ENCODE results near the gene ROGDI.

ROGDI gene

DNA sequence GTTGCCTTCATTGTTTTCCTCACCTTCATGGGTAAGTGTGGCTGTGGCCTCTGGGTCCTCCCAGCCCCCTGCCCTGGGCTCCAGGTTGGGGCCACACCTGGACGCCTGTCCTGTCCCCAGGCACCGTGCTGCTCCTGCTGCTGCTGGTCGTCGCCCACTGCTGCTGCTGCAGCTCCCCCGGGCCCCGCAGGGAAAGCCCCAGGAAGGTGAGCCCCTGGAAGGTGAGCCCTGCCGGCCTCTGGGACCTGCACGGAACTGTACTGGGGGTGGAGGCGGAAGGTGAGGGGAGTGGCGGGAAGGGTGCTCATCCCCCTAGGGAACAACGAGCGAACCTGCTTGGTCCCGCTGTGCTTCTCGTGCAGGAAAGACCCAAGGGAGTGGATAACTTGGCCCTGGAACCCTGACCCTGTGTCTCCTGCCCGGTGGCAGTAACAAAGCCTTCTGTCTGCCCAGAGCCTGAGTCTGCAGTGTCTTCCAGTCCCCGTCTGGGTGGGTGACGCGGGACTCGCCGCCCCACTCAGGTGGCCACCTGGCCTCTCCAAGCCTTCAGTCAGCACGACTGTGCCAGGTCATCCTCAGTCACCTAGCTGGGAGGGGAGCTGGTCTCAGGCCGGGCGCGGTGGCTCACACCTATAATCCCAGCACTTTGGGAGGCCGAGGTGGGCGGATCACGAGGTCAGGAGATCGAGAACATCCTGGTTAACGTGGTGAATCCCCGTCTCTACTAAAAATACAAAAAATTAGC, 6.4 kb downstream of the ROGDI start:
- no peak overlapping the region for H3K9ac ChIP-seq (ENCODE audit: low read length)
- H3K9me3 ChIP-seq (ENCODE audit: control insufficient read depth, low read length): no peaks in the 10 kb centered on the region
- H2BK5ac ChIP-seq (ENCODE audit: low read depth, low read length, poor library complexity, severe bottlenecking): no peak overlapping the region
- no peak overlapping the region for H2AK5ac ChIP-seq (ENCODE audit: low read length, severe bottlenecking)
- 89% methylated on average over 30 of the region's 30 CpGs for WGBS
- H2BK12ac ChIP-seq (ENCODE audit: low read length in 2 of 2): no peak overlapping the region
- H3K18ac ChIP-seq (ENCODE audit: low read depth in 1 of 2, low read length in 2 of 2): no peak overlapping the region
- H2BK15ac ChIP-seq (ENCODE audit: low read depth, poor library complexity, severe bottlenecking): no peak overlapping the region
- peaks cover 14 to 57% of the 10 kb centered on the region in 2 experiments for H3K36me3 ChIP-seq (ENCODE audit: control insufficient read depth in 1 of 2, insufficient read depth in 2 of 2, low read depth in 1 of 2, low read length in 2 of 2)
- no peak overlapping the region for H2BK120ac ChIP-seq (ENCODE audit: low read depth, low read length)
- no peaks in the 10 kb centered on the region for H3K27me3 ChIP-seq (ENCODE audit: control insufficient read depth in 1 of 2, insufficient read depth in 1 of 2, low read length in 2 of 2)
- H4K91ac ChIP-seq (ENCODE audit: low read length): no peak overlapping the region
- H3K27ac ChIP-seq (ENCODE audit: low read length, poor library complexity, severe bottlenecking): no peak overlapping the region
- H3K4me3 ChIP-seq (ENCODE audit: insufficient read depth in 1 of 2, low read depth in 1 of 2, low read length in 2 of 2): no peak overlapping the region
- peaks cover 5% of the 10 kb centered on the region for H3K4me1 ChIP-seq (ENCODE audit: control insufficient read depth, insufficient read depth, low read depth, low read length)
- no peak overlapping the region for H4K8ac ChIP-seq (ENCODE audit: low read length)
- peaks cover 4% of the 10 kb centered on the region for H3K79me1 ChIP-seq (replicated peaks; ENCODE audit: low read length, poor library complexity, severe bottlenecking)
- DNase-seq: no peak
- no peak overlapping the region for H3K23ac ChIP-seq (ENCODE audit: low read length in 2 of 2)
- no peak overlapping the region for H3K14ac ChIP-seq (ENCODE audit: low read length in 2 of 2)
- no peak overlapping the region for H3K4me2 ChIP-seq (ENCODE audit: low read length, poor library complexity, severe bottlenecking)
- no peak overlapping the region for H2AFZ ChIP-seq (ENCODE audit: low read depth, low read length)
- no peak overlapping the region for H3K4ac ChIP-seq (ENCODE audit: low read depth in 1 of 2, low read length in 2 of 2)

DNA sequence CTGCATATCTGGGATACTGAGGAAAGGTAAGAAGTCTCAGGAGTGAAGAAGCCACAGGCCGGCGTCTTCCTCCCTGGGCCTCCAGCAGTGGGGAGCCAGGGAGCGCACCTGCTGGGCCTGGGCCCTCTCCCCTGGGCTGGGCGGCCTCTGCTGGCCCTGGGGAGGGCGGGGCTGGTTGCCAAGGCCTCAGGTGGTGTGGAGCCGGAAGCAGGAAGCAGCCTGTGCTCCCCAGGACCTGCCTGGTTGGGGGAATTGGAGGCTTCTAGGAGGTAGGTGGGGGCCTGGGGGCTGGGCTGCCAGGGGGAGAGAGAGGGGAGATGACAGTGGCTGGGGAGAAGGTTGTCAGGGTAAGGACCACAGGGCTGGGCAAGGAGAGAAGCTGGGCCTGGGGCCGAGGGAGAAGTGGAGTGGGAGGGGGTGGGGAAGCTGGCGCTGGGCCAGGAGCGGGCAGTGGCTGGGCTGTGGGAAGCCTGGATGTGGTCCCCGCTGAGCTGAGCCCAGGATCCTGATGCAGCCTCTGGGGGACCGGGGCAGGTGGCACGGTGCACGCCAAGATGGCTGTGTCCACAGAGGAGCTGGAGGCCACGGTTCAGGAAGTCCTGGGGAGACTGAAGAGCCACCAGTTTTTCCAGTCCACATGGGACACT, 7.1 kb downstream of the ROGDI start, which contains the start of gene SMIM22:
SMIM22 (plus strand) TSS at position 189 of the 647 bp plus-strand sequence; CDS start at position 555, 366 bp downstream.
- Histone ChIP-seq H3K18ac (ENCODE audit: low read depth in 1 of 2, low read length in 2 of 2) (no peak within 1 kb of the TSS), H3K9me3 (ENCODE audit: control insufficient read depth, low read length) (no peaks in the 10 kb centered on the region)

DNA sequence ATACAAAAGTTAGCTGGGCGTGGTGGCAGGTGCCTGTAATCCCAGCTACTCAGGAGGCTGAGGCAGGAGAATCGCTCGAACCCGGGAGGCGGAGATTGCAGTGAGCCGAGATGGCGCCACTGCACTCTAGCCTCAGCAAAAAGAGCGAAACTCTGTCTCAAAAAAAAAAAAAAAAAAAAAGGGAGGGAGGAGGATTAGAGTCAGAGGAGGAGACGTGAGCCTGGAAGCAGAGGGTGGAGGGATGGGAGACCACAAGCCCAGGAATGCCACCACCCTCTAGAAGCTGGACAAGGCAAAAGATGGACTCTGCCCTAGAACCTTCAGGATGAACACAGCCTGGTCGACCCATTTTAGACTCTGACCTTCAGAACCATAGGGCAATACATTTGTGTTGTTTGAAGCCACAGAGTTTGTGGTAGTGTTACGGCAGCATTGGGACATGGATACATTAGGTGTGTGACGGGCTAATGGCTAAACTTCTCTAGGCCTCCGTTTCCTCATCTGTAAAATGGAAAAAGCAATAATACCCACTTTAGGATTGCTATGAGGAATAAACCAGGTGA, 9.4 kb downstream of the ROGDI start:
- H4K91ac ChIP-seq (ENCODE audit: low read length): no peak overlapping the region
- H3K18ac ChIP-seq (ENCODE audit: low read depth in 1 of 2, low read length in 2 of 2): no peak overlapping the region
- no peak overlapping the region for H2BK15ac ChIP-seq (ENCODE audit: low read depth, poor library complexity, severe bottlenecking)
- H3K14ac ChIP-seq (ENCODE audit: low read length in 2 of 2): no peak overlapping the region
- H3K27me3 ChIP-seq (ENCODE audit: control insufficient read depth in 1 of 2, insufficient read depth in 1 of 2, low read length in 2 of 2): peaks cover 0 to 18% of the 10 kb centered on the region in 2 experiments
- H2BK120ac ChIP-seq (ENCODE audit: low read depth, low read length): no peak overlapping the region
- WGBS: 82% methylated on average over 13 of the region's 13 CpGs
- no peak for DNase-seq
- no peak overlapping the region for H4K8ac ChIP-seq (ENCODE audit: low read length)
- no peak overlapping the region for H3K9ac ChIP-seq (ENCODE audit: low read length)
- H2AFZ ChIP-seq (ENCODE audit: low read depth, low read length): no peak overlapping the region
- H3K27ac ChIP-seq (ENCODE audit: low read length, poor library complexity, severe bottlenecking): no peak overlapping the region
- H3K9me3 ChIP-seq (ENCODE audit: control insufficient read depth, low read length): no peaks in the 10 kb centered on the region
- peaks cover 5% of the 10 kb centered on the region for H3K4me1 ChIP-seq (ENCODE audit: control insufficient read depth, insufficient read depth, low read depth, low read length)
- no peak overlapping the region for H2BK12ac ChIP-seq (ENCODE audit: low read length in 2 of 2)
- no peak overlapping the region for H2AK5ac ChIP-seq (ENCODE audit: low read length, severe bottlenecking)
- no peak overlapping the region for H3K4ac ChIP-seq (ENCODE audit: low read depth in 1 of 2, low read length in 2 of 2)
- no peaks in the 10 kb centered on the region for H3K79me1 ChIP-seq (replicated peaks; ENCODE audit: low read length, poor library complexity, severe bottlenecking)
- H3K36me3 ChIP-seq (ENCODE audit: control insufficient read depth in 1 of 2, insufficient read depth in 2 of 2, low read depth in 1 of 2, low read length in 2 of 2): peaks cover under 1 to 28% of the 10 kb centered on the region in 2 experiments
- H2BK5ac ChIP-seq (ENCODE audit: low read depth, low read length, poor library complexity, severe bottlenecking): no peak overlapping the region
- no peak overlapping the region for H3K23ac ChIP-seq (ENCODE audit: low read length in 2 of 2)
- no peak overlapping the region for H3K4me2 ChIP-seq (ENCODE audit: low read length, poor library complexity, severe bottlenecking)
- no peak overlapping the region for H3K4me3 ChIP-seq (ENCODE audit: insufficient read depth in 1 of 2, low read depth in 1 of 2, low read length in 2 of 2)

More for the DNA sequence above, 7.1 kb downstream of the ROGDI start, which contains the start of gene SMIM22:
- Histone ChIP-seq H3K27me3 (ENCODE audit: control insufficient read depth in 1 of 2, insufficient read depth in 1 of 2, low read length in 2 of 2) (peaks cover 0 to under 1% of the 10 kb centered on the region in 2 experiments), H3K4ac (ENCODE audit: low read depth in 1 of 2, low read length in 2 of 2) (no peak within 1 kb of the TSS), H2BK120ac (ENCODE audit: low read depth, low read length) (no peak within 1 kb of the TSS), H2AFZ (ENCODE audit: low read depth, low read length) (no peak within 1 kb of the TSS), H2AK5ac (ENCODE audit: low read length, severe bottlenecking) (no peak within 1 kb of the TSS), H3K4me1 (ENCODE audit: control insufficient read depth, insufficient read depth, low read depth, low read length) (peaks cover 4% of the 10 kb centered on the region), H3K36me3 (ENCODE audit: control insufficient read depth in 1 of 2, insufficient read depth in 2 of 2, low read depth in 1 of 2, low read length in 2 of 2) (peaks cover 14 to 50% of the 10 kb centered on the region in 2 experiments), H2BK5ac (ENCODE audit: low read depth, low read length, poor library complexity, severe bottlenecking) (no peak within 1 kb of the TSS), H3K4me2 (ENCODE audit: low read length, poor library complexity, severe bottlenecking) (no peak within 1 kb of the TSS), H4K8ac (ENCODE audit: low read length) (peak within 1 kb of the TSS; percentile 19), H3K23ac (ENCODE audit: low read length in 2 of 2) (no peak within 1 kb of the TSS), H3K27ac (ENCODE audit: low read length, poor library complexity, severe bottlenecking) (no peak within 1 kb of the TSS), H4K91ac (ENCODE audit: low read length) (no peak within 1 kb of the TSS), H3K14ac (ENCODE audit: low read length in 2 of 2) (no peak within 1 kb of the TSS), H3K4me3 (ENCODE audit: insufficient read depth in 1 of 2, low read depth in 1 of 2, low read length in 2 of 2) (no peak within 1 kb of the TSS), H3K79me1 (replicated peaks; ENCODE audit: low read length, poor library complexity, severe bottlenecking) (no peaks in the 10 kb centered on the region), H2BK15ac (ENCODE audit: low read depth, poor library complexity, severe bottlenecking) (no peak within 1 kb of the TSS), H2BK12ac (ENCODE audit: low read length in 2 of 2) (no peak within 1 kb of the TSS), H3K9ac (ENCODE audit: low read length) (no peak within 1 kb of the TSS)
- no peak for DNase-seq
- WGBS: 90% methylated on average over 14 of the region's 14 CpGs

DNA sequence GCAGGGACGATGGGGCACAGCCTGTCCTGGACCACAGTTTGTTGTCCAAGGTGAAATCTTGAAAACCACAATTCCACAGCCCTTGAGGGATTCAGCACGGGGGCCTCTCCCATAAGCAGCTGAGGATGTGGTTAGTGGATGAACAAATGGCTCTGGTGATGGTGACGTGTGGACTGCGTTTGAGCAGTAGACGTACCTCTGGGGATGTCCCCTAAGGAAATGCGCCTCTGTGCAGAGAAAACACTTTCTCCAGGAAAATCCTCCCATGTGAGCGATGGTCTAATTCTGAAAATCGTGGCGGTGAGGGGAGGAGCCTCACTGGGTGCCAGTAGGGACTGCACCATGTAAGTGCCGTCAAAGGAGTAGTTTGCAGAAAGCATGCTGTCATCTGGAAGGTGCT, 11.6 kb downstream of the ROGDI start:
- DNase-seq: no peak
- H2AFZ ChIP-seq (ENCODE audit: low read depth, low read length): no peak overlapping the region
- no peak overlapping the region for H2BK12ac ChIP-seq (ENCODE audit: low read length in 2 of 2)
- H3K18ac ChIP-seq (ENCODE audit: low read depth in 1 of 2, low read length in 2 of 2): no peak overlapping the region
- H3K36me3 ChIP-seq (ENCODE audit: control insufficient read depth in 1 of 2, insufficient read depth in 2 of 2, low read depth in 1 of 2, low read length in 2 of 2): peaks cover 0 to 9% of the 10 kb centered on the region in 2 experiments
- no peak overlapping the region for H2BK120ac ChIP-seq (ENCODE audit: low read depth, low read length)
- H3K14ac ChIP-seq (ENCODE audit: low read length in 2 of 2): no peak overlapping the region
- H3K27me3 ChIP-seq (ENCODE audit: control insufficient read depth in 1 of 2, insufficient read depth in 1 of 2, low read length in 2 of 2): peaks cover 0 to 21% of the 10 kb centered on the region in 2 experiments
- 87% methylated on average over 10 of the region's 10 CpGs for WGBS
- no peaks in the 10 kb centered on the region for H3K79me1 ChIP-seq (replicated peaks; ENCODE audit: low read length, poor library complexity, severe bottlenecking)
- H3K27ac ChIP-seq (ENCODE audit: low read length, poor library complexity, severe bottlenecking): no peak overlapping the region
- no peak overlapping the region for H2BK5ac ChIP-seq (ENCODE audit: low read depth, low read length, poor library complexity, severe bottlenecking)
- H4K91ac ChIP-seq (ENCODE audit: low read length): no peak overlapping the region
- H3K23ac ChIP-seq (ENCODE audit: low read length in 2 of 2): no peak overlapping the region
- no peak overlapping the region for H3K9ac ChIP-seq (ENCODE audit: low read length)
- H2AK5ac ChIP-seq (ENCODE audit: low read length, severe bottlenecking): no peak overlapping the region
- H3K4me3 ChIP-seq (ENCODE audit: insufficient read depth in 1 of 2, low read depth in 1 of 2, low read length in 2 of 2): no peak overlapping the region
- H3K4me1 ChIP-seq (ENCODE audit: control insufficient read depth, insufficient read depth, low read depth, low read length): peaks cover 6% of the 10 kb centered on the region
- no peak overlapping the region for H2BK15ac ChIP-seq (ENCODE audit: low read depth, poor library complexity, severe bottlenecking)
- H4K8ac ChIP-seq (ENCODE audit: low read length): no peak overlapping the region
- no peaks in the 10 kb centered on the region for H3K9me3 ChIP-seq (ENCODE audit: control insufficient read depth, low read length)
- no peak overlapping the region for H3K4me2 ChIP-seq (ENCODE audit: low read length, poor library complexity, severe bottlenecking)
- no peak overlapping the region for H3K4ac ChIP-seq (ENCODE audit: low read depth in 1 of 2, low read length in 2 of 2)

Measured in mesenchymal stem cell (in vitro differentiated cells and primary cell).